Right lobe of liver (tissue), 4 donors: ENCODE results near the gene C1orf50.
"Not testable (repeated sequence)": the region's sequence is repeated elsewhere in the genome, so short reads cannot be mapped to it uniquely, and the experiment has no call there.

Source experiments
- CTCF ChIP-seq, 4 donors: fragments of 200-600 bp in 3 of 4; fragments of 450-650 bp in 1 of 4; IDR thresholded peaks; one replicate each; pipeline versions ENCODE4 v1.5.1 to v1.8.0; 2016 to 2022; ENCODE audit warnings: antibody characterized with exemption in 4 of 4, mild to moderate bottlenecking in 2 of 4
- POLR2A ChIP-seq: fragments of 450-650 bp; IDR thresholded peaks from one replicate; pipeline ENCODE4 v1.6.1; 2017; ENCODE audit warnings: antibody characterized with exemption, mild to moderate bottlenecking
- donor health status: DM: no; HTN: no; CAD: no.
- donor health status: DM: no; HTN: no; CAD: no.
- donor health status: DM: no; HTN: yes; CAD: no.

- not testable (repeated sequence) for TF ChIP-seq POLR2A; CTCF (IDR thresholded peaks at IDR 0.05)
Measured at GRCh38 chr1:42722403-42722802, 44.6 kb upstream of the C1orf50 start.
